ENCODE measurements around the gene CNTF. TPM values are rescaled to one million over a fixed set of nuclear protein-coding genes. Genes with fewer than 3 reads are reported as not detected.

The CNTF gene
- total RNA-seq, 6 donors from 2014 or later = 0.33 to 5.4 (median 1.4) TPM

DNA sequence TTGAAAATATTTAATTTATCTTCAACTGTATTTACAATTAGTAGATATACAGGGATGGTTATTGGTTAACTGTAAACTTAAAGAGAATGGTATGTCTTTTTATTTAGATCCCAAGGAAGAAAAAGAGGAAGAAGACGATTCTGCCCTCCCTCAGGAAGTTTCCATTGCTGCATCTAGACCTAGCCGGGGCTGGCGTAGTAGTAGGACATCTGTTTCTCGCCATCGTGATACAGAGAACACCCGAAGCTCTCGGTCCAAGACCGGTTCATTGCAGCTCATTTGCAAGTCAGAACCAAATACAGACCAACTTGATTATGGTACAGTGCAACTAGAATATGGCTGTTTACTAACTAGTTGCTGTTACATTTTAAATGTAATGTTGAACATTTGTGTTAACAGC is 12.7 kb upstream of the CNTF start:
- H3K9me3 ChIP-seq = no peaks in the 10 kb centered on the region
- H3K27me3 ChIP-seq = no peaks in the 10 kb centered on the region
- H3K4me1 ChIP-seq = peaks cover 0 to 11% (median 3%) of the 10 kb centered on the region in 4 donors
- no peak for TF ChIP-seq POLR2AphosphoS5 (IDR thresholded peaks at IDR 0.05)
- TF ChIP-seq EP300 (IDR thresholded peaks at IDR 0.05) = no peak
- TF ChIP-seq, protein P1, sequence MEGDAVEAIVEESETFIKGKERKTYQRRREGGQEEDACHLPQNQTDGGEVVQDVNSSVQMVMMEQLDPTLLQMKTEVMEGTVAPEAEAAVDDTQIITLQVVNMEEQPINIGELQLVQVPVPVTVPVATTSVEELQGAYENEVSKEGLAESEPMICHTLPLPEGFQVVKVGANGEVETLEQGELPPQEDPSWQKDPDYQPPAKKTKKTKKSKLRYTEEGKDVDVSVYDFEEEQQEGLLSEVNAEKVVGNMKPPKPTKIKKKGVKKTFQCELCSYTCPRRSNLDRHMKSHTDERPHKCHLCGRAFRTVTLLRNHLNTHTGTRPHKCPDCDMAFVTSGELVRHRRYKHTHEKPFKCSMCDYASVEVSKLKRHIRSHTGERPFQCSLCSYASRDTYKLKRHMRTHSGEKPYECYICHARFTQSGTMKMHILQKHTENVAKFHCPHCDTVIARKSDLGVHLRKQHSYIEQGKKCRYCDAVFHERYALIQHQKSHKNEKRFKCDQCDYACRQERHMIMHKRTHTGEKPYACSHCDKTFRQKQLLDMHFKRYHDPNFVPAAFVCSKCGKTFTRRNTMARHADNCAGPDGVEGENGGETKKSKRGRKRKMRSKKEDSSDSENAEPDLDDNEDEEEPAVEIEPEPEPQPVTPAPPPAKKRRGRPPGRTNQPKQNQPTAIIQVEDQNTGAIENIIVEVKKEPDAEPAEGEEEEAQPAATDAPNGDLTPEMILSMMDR (IDR thresholded peaks at IDR 0.05) = no peak
- TF ChIP-seq POLR2A (IDR thresholded peaks at IDR 0.05) = no peak
- DNase-seq (no peak), ATAC-seq (ENCODE audit: low FRiP score in 2 of 2) (no peak)
- 76 to 82% methylated on average over 8 of the region's 8 CpGs for WGBS, 2 donors
- H3K27ac ChIP-seq = no peak overlapping the region
- peaks cover 30 to 49% (median 39%) of the 10 kb centered on the region in 4 donors for H3K36me3 ChIP-seq
- no peak overlapping the region for H3K4me3 ChIP-seq

DNA sequence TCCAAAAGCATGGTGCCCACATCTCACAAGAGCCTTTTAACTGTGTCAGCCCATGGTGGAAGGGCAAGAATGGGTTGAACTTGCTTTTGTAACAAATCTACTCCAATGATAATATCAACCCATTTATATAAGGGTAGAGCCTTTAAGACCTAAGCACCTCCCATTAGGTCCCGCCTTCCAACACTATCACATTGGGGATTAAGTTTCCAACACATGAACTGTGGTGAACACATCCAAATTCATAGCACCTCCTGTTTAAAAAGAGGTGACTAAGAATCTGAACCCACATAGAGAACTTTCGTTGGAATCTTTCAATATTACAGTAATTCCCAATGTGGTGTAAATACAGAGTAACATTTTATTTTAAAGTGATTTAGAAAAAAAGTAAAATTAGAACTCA is 9.2 kb upstream of the CNTF start:
- Histone ChIP-seq H3K4me3 (no peak overlapping the region), H3K4me1 (no peaks in the 10 kb centered on the region), H3K27ac (no peak overlapping the region), H3K36me3 (peaks cover 30 to 84% (median 59%) of the 10 kb centered on the region in 4 donors), H3K27me3 (no peaks in the 10 kb centered on the region), H3K9me3 (no peaks in the 10 kb centered on the region)
- ATAC-seq (ENCODE audit: low FRiP score in 2 of 2) (no peak), DNase-seq (no peak)
- TF ChIP-seq EP300 (IDR thresholded peaks at IDR 0.05) (no peak), POLR2AphosphoS5 (IDR thresholded peaks at IDR 0.05) (no peak), POLR2A (IDR thresholded peaks at IDR 0.05) (no peak)
- TF ChIP-seq, protein P1 (IDR thresholded peaks at IDR 0.05) = no peak
- WGBS, 2 donors = 91 to 97% methylated on average over 2 of the region's 2 CpGs

DNA sequence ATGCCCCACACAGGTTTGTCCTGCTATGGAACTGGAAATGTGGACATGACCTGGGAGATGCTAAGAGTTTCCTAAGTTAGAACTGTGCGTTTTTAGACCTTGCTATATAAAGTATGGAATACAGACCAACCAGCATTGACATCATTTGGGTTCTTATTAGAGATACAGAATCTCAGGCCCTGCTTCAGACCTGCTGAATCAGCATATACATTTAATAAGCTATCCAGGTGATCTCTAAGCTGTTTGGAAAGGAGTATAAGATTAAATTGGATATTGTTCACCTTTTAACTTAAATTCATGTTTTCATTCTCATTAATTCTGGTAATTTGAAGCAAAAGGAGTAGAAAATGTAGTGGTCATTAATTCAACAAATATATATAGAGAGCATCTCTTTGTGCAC is 6.9 kb upstream of the CNTF start:
- Histone ChIP-seq H3K27ac (no peak overlapping the region), H3K27me3 (no peaks in the 10 kb centered on the region), H3K9me3 (no peaks in the 10 kb centered on the region), H3K4me3 (no peak overlapping the region), H3K4me1 (no peaks in the 10 kb centered on the region), H3K36me3 (peaks cover 35 to 100% (median 69%) of the 10 kb centered on the region in 4 donors)
- ATAC-seq (ENCODE audit: low FRiP score in 2 of 2) (no peak), DNase-seq (no peak)
- TF ChIP-seq, protein P1 (IDR thresholded peaks at IDR 0.05) = no peak
- TF ChIP-seq EP300 (IDR thresholded peaks at IDR 0.05) = no peak
- no peak for TF ChIP-seq POLR2AphosphoS5 (IDR thresholded peaks at IDR 0.05)
- no peak for TF ChIP-seq POLR2A (IDR thresholded peaks at IDR 0.05)
- WGBS, 2 donors = 93 to 96% methylated on average over 1 of the region's 1 CpG

DNA sequence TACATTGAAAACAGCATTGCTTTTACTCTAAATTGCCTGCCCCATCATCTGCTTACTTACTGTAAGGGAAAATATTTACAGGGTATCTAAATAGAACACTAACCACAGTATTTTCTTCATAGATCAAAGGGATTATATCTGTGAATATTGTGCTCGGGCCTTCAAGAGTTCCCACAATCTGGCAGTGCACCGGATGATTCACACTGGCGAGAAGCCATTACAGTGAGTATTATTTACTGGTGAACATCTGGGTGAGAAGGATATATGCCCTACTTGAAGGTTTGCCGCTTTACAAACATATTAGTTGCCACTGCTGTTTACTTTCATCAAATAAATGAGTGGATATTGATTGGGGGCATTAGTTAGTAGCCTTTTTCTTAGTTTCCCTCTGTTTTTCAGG is 5.9 kb upstream of the CNTF start:
- ATAC-seq (ENCODE audit: low FRiP score in 2 of 2) (peak in 1 of 2 donors; percentile 69), DNase-seq (no peak)
- TF ChIP-seq, protein P1 (IDR thresholded peaks at IDR 0.05) = no peak
- TF ChIP-seq POLR2AphosphoS5 (IDR thresholded peaks at IDR 0.05) (no peak), POLR2A (IDR thresholded peaks at IDR 0.05) (no peak), EP300 (IDR thresholded peaks at IDR 0.05) (no peak)
- H3K36me3 ChIP-seq = peaks cover 28 to 96% (median 64%) of the 10 kb centered on the region in 4 donors
- H3K9me3 ChIP-seq = no peaks in the 10 kb centered on the region
- H3K4me3 ChIP-seq = no peak overlapping the region
- no peaks in the 10 kb centered on the region for H3K27me3 ChIP-seq
- H3K4me1 ChIP-seq = no peaks in the 10 kb centered on the region
- 69 to 80% methylated on average over 4 of the region's 4 CpGs for WGBS, 2 donors
- H3K27ac ChIP-seq = no peak overlapping the region

DNA sequence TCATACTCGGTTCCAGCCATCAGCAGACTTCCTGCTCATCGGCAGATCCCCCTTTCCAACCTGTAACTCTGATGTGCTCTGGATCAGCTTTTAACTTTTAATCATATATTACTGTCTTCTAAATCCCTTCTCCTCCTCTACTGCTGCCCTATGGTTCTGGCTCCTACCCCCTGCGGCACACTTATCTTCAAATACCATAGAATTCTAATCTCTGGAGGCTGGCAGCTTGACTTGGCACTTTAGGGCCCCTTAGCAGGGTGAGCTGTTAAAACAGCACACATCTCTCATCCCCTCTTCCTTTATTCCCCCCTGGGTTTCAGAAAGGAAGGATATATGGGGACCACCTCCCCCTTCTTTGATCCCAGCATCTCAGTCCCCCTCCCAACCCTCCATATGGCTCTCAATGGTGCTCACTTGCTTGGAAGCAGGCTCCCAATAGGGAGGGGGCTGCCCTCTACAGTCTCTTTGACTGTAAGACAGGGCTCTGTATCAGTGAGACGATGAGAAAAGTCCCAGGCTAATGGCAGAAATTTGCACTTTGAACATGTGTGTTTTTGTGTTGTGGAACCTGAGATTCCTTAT is 4.4 kb upstream of the CNTF start:
- peak in 1 of 2 donors; percentile 53 for ATAC-seq (ENCODE audit: low FRiP score in 2 of 2)

More for the DNA sequence above, 4.4 kb upstream of the CNTF start:
- DNase-seq = no peak
- 85 to 88% methylated on average over 4 of the region's 4 CpGs for WGBS, 2 donors
- Histone ChIP-seq H3K4me3 (no peak overlapping the region), H3K9me3 (no peaks in the 10 kb centered on the region), H3K27ac (no peak overlapping the region), H3K36me3 (peaks cover 13 to 96% (median 57%) of the 10 kb centered on the region in 4 donors), H3K27me3 (no peaks in the 10 kb centered on the region), H3K4me1 (no peaks in the 10 kb centered on the region)
- TF ChIP-seq EP300 (IDR thresholded peaks at IDR 0.05) (no peak), POLR2AphosphoS5 (IDR thresholded peaks at IDR 0.05) (no peak), POLR2A (IDR thresholded peaks at IDR 0.05) (no peak)
- TF ChIP-seq, protein P1 (IDR thresholded peaks at IDR 0.05) = no peak
